WTC11 (cell line): ENCODE data around the gene MYO16. TPM values are rescaled to one million over a fixed set of nuclear protein-coding genes. Genes with fewer than 3 reads are reported as not detected.

Source experiments
- ATAC-seq: fragments of 200-7000 bp; cut with Tn5 transposase; 2 replicates; pipeline ENCODE4 v1.10.0; 2021; ENCODE audit warnings: mild to moderate bottlenecking, moderate library complexity
- CTCF ChIA-PET: fragments of 300-600 bp; sonication (Branson Sonifier 250); formaldehyde crosslinking; loops from one replicate; lab custom pipeline; 2021; ENCODE audit warnings: antibody characterized with exemption; lab: Charles Lee
- POLR2A ChIA-PET: fragments of 350-600 bp; sonication (Branson Sonifier 250); formaldehyde crosslinking; loops from one replicate; lab custom pipeline; 2021; ENCODE audit warnings: antibody characterized with exemption; lab: Charles Lee
- DNase-seq: peaks from one replicate; pipeline ENCODE4 v3.0.0; 2021; ENCODE audit warnings: low spot score
- H3K27ac Mint-ChIP-seq: 2 replicates; pipeline ENCODE4 v1.8.0; 2021; ENCODE audit warnings: mixed read lengths
- H3K27me3 Mint-ChIP-seq: 2 replicates; pipeline ENCODE4 v1.8.0; 2021; ENCODE audit warnings: low read depth, mild to moderate bottlenecking, moderate library complexity, mixed read lengths
- H3K36me3 Mint-ChIP-seq: 2 replicates; pipeline ENCODE4 v1.8.0; 2021; ENCODE audit warnings: mixed read lengths
- H3K4me1 Mint-ChIP-seq: 2 replicates; pipeline ENCODE4 v1.8.0; 2022; ENCODE audit warnings: mixed read lengths
- H3K4me3 Mint-ChIP-seq: 2 replicates; pipeline ENCODE4 v1.8.0; 2021; ENCODE audit warnings: mild to moderate bottlenecking, moderate library complexity, mixed read lengths
- H3K9me3 Mint-ChIP-seq: 2 replicates; pipeline ENCODE4 v1.8.0; 2021; ENCODE audit warnings: mixed read lengths
- ARID4B ChIP-seq: sonication (generic); formaldehyde crosslinking; IDR thresholded peaks from 2 replicates; pipeline ENCODE4 v1.8.0; 2023; ENCODE audit warnings: missing genetic modification reagents, mild to moderate bottlenecking, borderline replicate concordance
- ATF1 ChIP-seq: sonication (generic); formaldehyde crosslinking; IDR thresholded peaks from 2 replicates; pipeline ENCODE4 v1.8.1; 2023; ENCODE audit warnings: mild to moderate bottlenecking, moderate library complexity, missing genetic modification reagents
- ATF6 ChIP-seq: sonication (generic); formaldehyde crosslinking; IDR thresholded peaks from 2 replicates; pipeline ENCODE4 v1.8.1; 2023; ENCODE audit warnings: mild to moderate bottlenecking, missing genetic modification reagents
- ERG ChIP-seq: fragments of 250-450 bp; sonication (Bioruptor Pico); IDR thresholded peaks from 2 replicates; pipeline ENCODE4 v1.8.0; 2021; ENCODE audit warnings: mild to moderate bottlenecking
- ETV6 ChIP-seq: sonication (generic); formaldehyde crosslinking; IDR thresholded peaks from 2 replicates; pipeline ENCODE4 v1.8.1; 2022; ENCODE audit warnings: mild to moderate bottlenecking, missing genetic modification reagents
- FOXJ3 ChIP-seq: sonication (generic); formaldehyde crosslinking; IDR thresholded peaks from 2 replicates; pipeline ENCODE4 v1.9.0; 2021; ENCODE audit warnings: missing genetic modification reagents, mild to moderate bottlenecking, borderline replicate concordance
- KAT7 ChIP-seq: sonication (generic); formaldehyde crosslinking; IDR thresholded peaks from 2 replicates; pipeline ENCODE4 v1.8.1; 2023; ENCODE audit warnings: missing genetic modification reagents, mild to moderate bottlenecking, borderline replicate concordance
- MLX ChIP-seq: sonication (generic); formaldehyde crosslinking; IDR thresholded peaks from 2 replicates; pipeline ENCODE4 v1.8.1; 2023; ENCODE audit warnings: mild to moderate bottlenecking, missing genetic modification reagents, moderate library complexity
- MYBL2 ChIP-seq: sonication (generic); formaldehyde crosslinking; IDR thresholded peaks from 2 replicates; pipeline ENCODE4 v1.8.1; 2023; ENCODE audit warnings: mild to moderate bottlenecking, moderate library complexity, missing genetic modification reagents
- NFATC4 ChIP-seq: fragments of 250-450 bp; sonication (Bioruptor Pico); IDR thresholded peaks from 2 replicates; pipeline ENCODE4 v1.9.0; 2021; ENCODE audit warnings: mild to moderate bottlenecking
- PREB ChIP-seq: sonication (generic); formaldehyde crosslinking; IDR thresholded peaks from 2 replicates; pipeline ENCODE4 v1.8.1; 2022; ENCODE audit warnings: mild to moderate bottlenecking, missing genetic modification reagents, moderate library complexity, borderline replicate concordance
- SMAD4 ChIP-seq: sonication (generic); formaldehyde crosslinking; IDR thresholded peaks from 2 replicates; pipeline ENCODE4 v1.8.0; 2022; ENCODE audit warnings: mild to moderate bottlenecking, missing genetic modification reagents
- STAT6 ChIP-seq: sonication (generic); formaldehyde crosslinking; conservative IDR thresholded peaks from 2 replicates; pipeline ENCODE4 v1.8.1; 2023; ENCODE audit warnings: mild to moderate bottlenecking, low read depth, missing genetic modification reagents, moderate library complexity
- TP53 ChIP-seq: sonication (generic); formaldehyde crosslinking; IDR thresholded peaks from 2 replicates; pipeline ENCODE4 v1.8.1; 2023; ENCODE audit warnings: mild to moderate bottlenecking, missing genetic modification reagents
- USF2 ChIP-seq: sonication (generic); formaldehyde crosslinking; IDR thresholded peaks from 2 replicates; pipeline ENCODE4 v1.8.1; 2023; ENCODE audit warnings: mild to moderate bottlenecking, missing genetic modification reagents, moderate library complexity
- ZNF232 ChIP-seq: sonication (generic); formaldehyde crosslinking; IDR thresholded peaks from 2 replicates; pipeline ENCODE4 v1.8.0; 2022; ENCODE audit warnings: mild to moderate bottlenecking, missing genetic modification reagents
- ZNF263 ChIP-seq: sonication (generic); formaldehyde crosslinking; IDR thresholded peaks from 2 replicates; pipeline ENCODE4 v1.8.1; 2022; ENCODE audit warnings: low read depth, mild to moderate bottlenecking, moderate library complexity, missing genetic modification reagents
- ZNF317 ChIP-seq: sonication (generic); formaldehyde crosslinking; IDR thresholded peaks from 2 replicates; pipeline ENCODE4 v1.8.1; 2023; ENCODE audit warnings: low read depth, mild to moderate bottlenecking, moderate library complexity, missing genetic modification reagents, borderline replicate concordance
- ZNF416 ChIP-seq: fragments of 250-450 bp; sonication (Bioruptor Pico); IDR thresholded peaks from 2 replicates; pipeline ENCODE4 v1.9.0; 2021; ENCODE audit warnings: mild to moderate bottlenecking, inconsistent platforms
- ZNF671 ChIP-seq: fragments of 250-450 bp; sonication (Bioruptor Pico); IDR thresholded peaks from 2 replicates; pipeline ENCODE4 v1.8.0; 2021; ENCODE audit warnings: mild to moderate bottlenecking
- total RNA-seq: library from RNA; stranded (reverse); gene quantifications from 3 replicates; pipeline ENCODE4 v1.2.3, GENCODE V29; 2021

MYO16 gene
- total RNA-seq, 1 experiment from 2014 or later, result 0.09 TPM

GRCh38 chr13:108594153-108594552 lies 35.3 kb upstream of the MYO16 start:
- Mint-ChIP-seq H3K4me3 (no peak overlapping the region), H3K27ac (no peak overlapping the region), H3K9me3 (no peaks in the 10 kb centered on the region), H3K27me3 (peaks cover 70% of the 10 kb centered on the region), H3K4me1 (no peaks in the 10 kb centered on the region), H3K36me3 (no peaks in the 10 kb centered on the region)
- ChIA-PET POLR2A (no interaction called here), CTCF (no interaction called here)
- DNase-seq, result no peak
- ATAC-seq, result peak; percentile 59
- TF ChIP-seq ARID4B (no peak), ZNF416 (CRISPR knock-in tag) (no peak), ETV6 (CRISPR knock-in tag) (no peak), ZNF317 (CRISPR knock-in tag) (no peak), ZNF671 (CRISPR knock-in tag) (no peak), FOXJ3 (no peak), MLX (CRISPR knock-in tag) (no peak), TP53 (CRISPR knock-in tag) (no peak), ATF6 (no peak), SMAD4 (CRISPR knock-in tag) (no peak), ZNF263 (no peak), KAT7 (CRISPR knock-in tag) (no peak), MYBL2 (no peak), STAT6 (CRISPR knock-in tag) (no peak), ZNF232 (CRISPR knock-in tag) (no peak), ERG (CRISPR knock-in tag) (no peak), NFATC4 (CRISPR knock-in tag) (no peak), USF2 (no peak), ATF1 (no peak), PREB (no peak)
